HG03196 (cell line): Measurements from ENCODE around the gene SLCO1B1.

Experiments used
- ATAC-seq: cut with Tn5 transposase; IDR thresholded peaks from one replicate; pipeline ENCODE4 v1.9.1; 2021; ENCODE audit not compliant: unreplicated experiment

Gene SLCO1B1

GRCh38 chr12:21221072-21221471, 90.1 kb downstream of the SLCO1B1 start:
- no peak for ATAC-seq

GRCh38 chr12:21221778-21222177, 90.8 kb downstream of the SLCO1B1 start:
- ATAC-seq: no peak

GRCh38 chr12:21223930-21224329, 92.9 kb downstream of the SLCO1B1 start:
- ATAC-seq: no peak

- no peak for ATAC-seq
These were observed 103.4 kb downstream of the SLCO1B1 start for GRCh38 chr12:21234395-21234794.

GRCh38 chr12:21239866-21240265, 108.9 kb downstream of the SLCO1B1 start:
- no peak for ATAC-seq

GRCh38 chr12:21248679-21249078, 117.7 kb downstream of the SLCO1B1 start:
- ATAC-seq: no peak

- no peak for ATAC-seq
These were observed 121.1 kb downstream of the SLCO1B1 start for GRCh38 chr12:21252070-21252469.

GRCh38 chr12:21257172-21257571, 126.2 kb downstream of the SLCO1B1 start:
- ATAC-seq: no peak

- no peak for ATAC-seq
These were observed 133.2 kb downstream of the SLCO1B1 start for GRCh38 chr12:21264232-21264631.

GRCh38 chr12:21265932-21266331, 134.9 kb downstream of the SLCO1B1 start:
- ATAC-seq: no peak

- ATAC-seq: no peak
These were observed 145.8 kb downstream of the SLCO1B1 start for GRCh38 chr12:21276826-21277225.
